GM19238 (cell line): ENCODE measurements around the gene ATP5MG.

Experiments used
- DNase-seq: peaks from one replicate; pipeline ENCODE4 v3.0.0; 2011; ENCODE audit warnings: low spot score; ENCODE audit not compliant: insufficient read length

ATP5MG gene

GRCh38 chr11:118441770-118442275, 40.4 kb downstream of the ATP5MG start:
- no peak for DNase-seq

DNA sequence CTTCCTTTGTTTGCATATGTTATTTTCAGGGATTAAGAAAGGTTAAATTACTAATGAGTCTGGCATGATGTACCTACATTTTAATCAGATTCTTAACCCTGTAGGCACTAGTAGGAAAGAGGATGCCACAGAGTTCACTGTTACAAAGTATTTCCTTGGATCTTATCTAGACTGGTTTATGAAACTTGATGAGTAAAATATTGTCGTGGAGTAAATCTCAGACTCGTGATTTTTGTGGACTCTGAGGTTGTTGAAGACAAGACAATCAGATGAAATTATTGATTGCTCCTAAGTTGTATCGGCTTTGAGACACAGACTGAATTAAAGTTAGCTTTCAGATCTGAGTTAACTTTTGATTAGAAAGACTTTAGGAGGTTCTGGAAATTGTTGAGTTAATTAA, 40.9 kb downstream of the ATP5MG start:
- DNase-seq: no peak

GRCh38 chr11:118442908-118443589, 41.6 kb downstream of the ATP5MG start:
- no peak for DNase-seq

GRCh38 chr11:118443590-118444218, 42.3 kb downstream of the ATP5MG start:
- DNase-seq: no peak

GRCh38 chr11:118447423-118447822, 46.0 kb downstream of the ATP5MG start:
- no peak for DNase-seq

- peak; percentile 43 for DNase-seq
These were observed 46.9 kb downstream of the ATP5MG start for GRCh38 chr11:118448294-118448693.

DNA sequence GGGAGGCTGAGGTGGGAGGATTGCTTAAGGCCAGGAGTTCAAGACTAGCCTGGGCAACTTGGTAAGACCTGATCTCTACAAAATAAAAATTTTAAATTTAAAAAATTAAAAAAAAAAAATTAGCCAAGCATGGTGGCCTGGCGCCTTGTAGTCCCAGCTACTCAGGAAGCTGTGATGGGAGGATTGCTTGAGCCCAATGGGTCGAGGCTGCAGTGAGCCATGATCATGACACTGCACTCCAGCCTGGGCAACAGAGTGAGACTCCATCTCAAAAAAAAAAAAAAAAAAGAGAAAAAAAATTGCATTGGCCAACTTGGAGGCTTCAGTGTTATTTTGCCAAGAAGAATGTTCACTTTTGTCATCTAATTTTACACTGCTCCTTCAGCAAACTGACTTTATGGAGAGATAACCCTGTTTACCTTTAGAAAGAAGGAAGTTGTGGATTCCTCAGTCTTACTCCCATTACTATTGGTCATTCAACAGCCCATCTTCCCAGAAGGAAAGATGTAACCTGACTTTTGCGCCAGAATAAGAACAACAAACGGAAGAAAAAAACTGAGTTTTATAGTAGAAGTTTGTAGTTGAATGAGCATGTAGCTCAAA, 48.0 kb downstream of the ATP5MG start:
- DNase-seq: no peak

- DNase-seq: no peak
These were observed 49.0 kb downstream of the ATP5MG start for GRCh38 chr11:118450451-118450850.
